Frontal cortex (tissue), 4 donors: ENCODE data around the gene BEND7. TPM values are rescaled to one million over a fixed set of nuclear protein-coding genes. Genes with fewer than 3 reads are reported as not detected.
"Not testable (repeated sequence)": the region's sequence is repeated elsewhere in the genome, so short reads cannot be mapped to it uniquely, and the experiment has no call there.

ENCODE experiments used
- DNase-seq, 2 donors: peaks; one replicate each; pipeline ENCODE4 v3.0.0; 2012; ENCODE audit warnings: low spot score in 2 of 2
- FAIRE-seq: peaks from 2 replicates; lab custom pipeline; 2012; peaks lifted over from hg19 to GRCh38; lab: Jason Lieb, UNC
- total RNA-seq: library from RNA; depleted of rRNA; stranded (reverse); fragments of >200 nt; gene quantifications from one replicate; pipeline ENCODE4 v1.2.3, GENCODE V29; 2014
- donor health status: control.
- donor health status: control.
- donor health status: control.

BEND7 gene
- total RNA-seq, 1 donor from 2014 or later = 9.8 TPM

GRCh38 chr10:13440185-13441061 is 88.4 kb downstream of the BEND7 start:
- DNase-seq = peak in 1 of 2 donors; percentile 69
- no peak for FAIRE-seq

GRCh38 chr10:13439313-13440184 is 89.3 kb downstream of the BEND7 start:
- DNase-seq (peak in 1 of 2 donors; percentile 37), FAIRE-seq (no peak)

GRCh38 chr10:13437026-13437555 is 91.7 kb downstream of the BEND7 start:
- FAIRE-seq (no peak), DNase-seq (no peak)

GRCh38 chr10:13427943-13428342 is 100.9 kb downstream of the BEND7 start:
- DNase-seq, FAIRE-seq: not testable (repeated sequence)

GRCh38 chr10:13425397-13425796 is 103.4 kb downstream of the BEND7 start:
- FAIRE-seq = no peak
- DNase-seq = no peak

GRCh38 chr10:13422800-13423199 is 106.0 kb downstream of the BEND7 start:
- DNase-seq (no peak), FAIRE-seq (no peak)

- no peak for FAIRE-seq
Observed at GRCh38 chr10:13421382-13421917, 107.4 kb downstream of the BEND7 start.

GRCh38 chr10:13420532-13421307 is 108.1 kb downstream of the BEND7 start:
- DNase-seq (no peak), FAIRE-seq (no peak)

More at GRCh38 chr10:13421382-13421917, 107.4 kb downstream of the BEND7 start:
- DNase-seq = no peak

GRCh38 chr10:13417459-13418126 is 111.2 kb downstream of the BEND7 start:
- DNase-seq (no peak), FAIRE-seq (no peak)

GRCh38 chr10:13416760-13417159 is 112.1 kb downstream of the BEND7 start:
- no peak for DNase-seq
- FAIRE-seq = no peak

GRCh38 chr10:13414855-13415254 is 114.0 kb downstream of the BEND7 start:
- no peak for FAIRE-seq
- DNase-seq = no peak

- no peak for DNase-seq
- no peak for FAIRE-seq
Observed at GRCh38 chr10:13414137-13414536, 114.7 kb downstream of the BEND7 start.

- DNase-seq = no peak
- FAIRE-seq = no peak
Observed at GRCh38 chr10:13412894-13413293, 115.9 kb downstream of the BEND7 start.

- DNase-seq (no peak), FAIRE-seq (no peak)
Observed at GRCh38 chr10:13404791-13405190, 124.0 kb downstream of the BEND7 start.

- DNase-seq = no peak
- no peak for FAIRE-seq
Observed at GRCh38 chr10:13404305-13404759, 124.5 kb downstream of the BEND7 start.

- not testable (repeated sequence) for DNase-seq, FAIRE-seq
Observed at GRCh38 chr10:13403426-13403825, 125.4 kb downstream of the BEND7 start.

- no peak for DNase-seq
- FAIRE-seq = no peak
Observed at GRCh38 chr10:13402021-13402420, 126.8 kb downstream of the BEND7 start.

GRCh38 chr10:13401142-13401541 is 127.7 kb downstream of the BEND7 start:
- FAIRE-seq = no peak
- no peak for DNase-seq
